Prostate gland (tissue), 2 donors: Measurements from ENCODE around the gene DMRT3. TPM values are rescaled to one million over a fixed set of nuclear protein-coding genes. Genes with fewer than 3 reads are reported as not detected.

Experiments
- DNase-seq: peaks from one replicate; pipeline ENCODE4 v3.0.0-alpha.2; 2019; ENCODE audit warnings: low spot score
- H3K27ac ChIP-seq, 2 donors: fragments of 200-600 bp; sonication (generic); 2 replicates each; pipeline ENCODE4 v1.5.1; 2017 to 2019
- H3K27me3 ChIP-seq: fragments of 200-600 bp; sonication (generic); replicated peaks from 2 replicates; pipeline ENCODE4 v1.5.1; 2019; ENCODE audit not compliant: insufficient read depth
- H3K36me3 ChIP-seq, 2 donors: fragments of 200-600 bp; sonication (generic); 1 replicate in 1 of 2; 2 replicates in 1 of 2; pipeline versions ENCODE4 v1.5.1 to v1.8.1; 2017 to 2019
- H3K4me1 ChIP-seq: fragments of 200-600 bp; sonication (generic); replicated peaks from 2 replicates; pipeline ENCODE4 v1.5.1; 2019
- H3K4me3 ChIP-seq, 2 donors: fragments of 200-600 bp; sonication (generic); 2 replicates each; pipeline ENCODE4 v1.5.1; 2017 to 2019
- H3K9me3 ChIP-seq: fragments of 200-600 bp; sonication (generic); 2 replicates; pipeline ENCODE4 v1.5.1; 2017
- CTCF ChIP-seq, 4 experiments: fragments of 200-600 bp in 2 of 4; fragments of 450-650 bp in 2 of 4; sonication (generic) in 2 of 4; IDR thresholded peaks; 1 replicate in 3 of 4; 2 replicates in 1 of 4; pipeline ENCODE4 v1.5.1; 2016 to 2019; ENCODE audit warnings: antibody characterized with exemption in 4 of 4, mild to moderate bottlenecking in 2 of 4, moderate library complexity in 2 of 4
- POLR2A ChIP-seq: fragments of 450-650 bp; IDR thresholded peaks from one replicate; pipeline ENCODE4 v1.6.1; 2016; ENCODE audit warnings: antibody characterized with exemption, mild to moderate bottlenecking
- POLR2AphosphoS5 ChIP-seq: sonication (generic); formaldehyde crosslinking; IDR thresholded peaks from one replicate; pipeline ENCODE4 v1.6.1; 2017; ENCODE audit warnings: antibody characterized with exemption
- WGBS: methylation state at CpG from one replicate; pipeline ENCODE4 v1.1.5; 2018; 5-methylcytosine and 5-hydroxymethylcytosine counted together
- intact Hi-C: fragments of 100-400 bp; cut with DNase I; formaldehyde crosslinking; loops from one replicate; pipeline ENCODE4 v1.14.2; 2022
- total RNA-seq, 2 donors: library from RNA; depleted of rRNA; stranded (reverse); fragments of >200 nt; gene quantifications; one replicate each; pipeline ENCODE4 v1.1.0, GENCODE V29; 2016

DMRT3 gene
- total RNA-seq, 2 donors from 2014 or later = 1.8 TPM; not detected in 1

- no peak overlapping the region for H3K4me3 ChIP-seq
- intact Hi-C loops = no loop called here
- H3K27me3 ChIP-seq = peaks cover 18% of the 10 kb centered on the region
- no peak for TF ChIP-seq POLR2AphosphoS5
- TF ChIP-seq POLR2A = no peak
- no peak for TF ChIP-seq CTCF (IDR thresholded peaks at IDR 0.05)
- H3K36me3 ChIP-seq = no peaks in the 10 kb centered on the region
- WGBS = 43% methylated on average over 15 of the region's 15 CpGs
- H3K27ac ChIP-seq = no peak overlapping the region
- DNase-seq = no peak
- no peaks in the 10 kb centered on the region for H3K4me1 ChIP-seq
- no peaks in the 10 kb centered on the region for H3K9me3 ChIP-seq
Measured at GRCh38 chr9:982394-983230, 6.2 kb downstream of the DMRT3 start.

GRCh38 chr9:994005-994404 is 17.6 kb downstream of the DMRT3 start:
- H3K4me1 ChIP-seq = no peaks in the 10 kb centered on the region
- DNase-seq = no peak
- H3K27ac ChIP-seq = no peak overlapping the region
- no peak for TF ChIP-seq POLR2A
- TF ChIP-seq CTCF (IDR thresholded peaks at IDR 0.05) = no peak
- no peak for TF ChIP-seq POLR2AphosphoS5
- H3K36me3 ChIP-seq = no peaks in the 10 kb centered on the region
- no peak overlapping the region for H3K4me3 ChIP-seq
- intact Hi-C loops = no loop called here
- H3K9me3 ChIP-seq = no peaks in the 10 kb centered on the region
- H3K27me3 ChIP-seq = no peaks in the 10 kb centered on the region
- WGBS = 82% methylated on average over 4 of the region's 4 CpGs

GRCh38 chr9:995192-995591 is 18.7 kb downstream of the DMRT3 start:
- Histone ChIP-seq H3K9me3 (no peaks in the 10 kb centered on the region), H3K36me3 (no peaks in the 10 kb centered on the region), H3K27ac (no peak overlapping the region), H3K27me3 (no peaks in the 10 kb centered on the region), H3K4me3 (no peak overlapping the region), H3K4me1 (no peaks in the 10 kb centered on the region)
- intact Hi-C loops = no loop called here
- WGBS = 86% methylated on average over 4 of the region's 4 CpGs
- TF ChIP-seq POLR2A (no peak), CTCF (IDR thresholded peaks at IDR 0.05) (no peak), POLR2AphosphoS5 (no peak)
- no peak for DNase-seq

GRCh38 chr9:995781-996180 is 19.3 kb downstream of the DMRT3 start:
- 23% methylated on average over 3 of the region's 3 CpGs for WGBS
- H3K27me3 ChIP-seq = no peaks in the 10 kb centered on the region
- H3K27ac ChIP-seq = no peak overlapping the region
- H3K4me3 ChIP-seq = no peak overlapping the region
- no peaks in the 10 kb centered on the region for H3K4me1 ChIP-seq
- no peak for DNase-seq
- no peaks in the 10 kb centered on the region for H3K9me3 ChIP-seq
- intact Hi-C loops = no loop called here
- TF ChIP-seq POLR2A (no peak), CTCF (IDR thresholded peaks at IDR 0.05) (no peak), POLR2AphosphoS5 (no peak)
- no peaks in the 10 kb centered on the region for H3K36me3 ChIP-seq
